Uterus (tissue), 2 donors: ENCODE results near the gene DPF3.

ENCODE experiments used
- POLR2A ChIP-seq, 2 donors: fragments of 450-650 bp; IDR thresholded peaks; one replicate each; pipeline ENCODE4 v1.6.1; 2016; ENCODE audit warnings: antibody characterized with exemption in 2 of 2, mild to moderate bottlenecking in 1 of 2, moderate library complexity in 1 of 2
- TF ChIP-seq, protein P1 (sequence below), 4 experiments: fragments of 200-600 bp in 2 of 4; fragments of 450-650 bp in 2 of 4; sonication (generic) in 2 of 4; IDR thresholded peaks; one replicate each; pipeline ENCODE4 v1.5.1; 2016 to 2019; ENCODE audit warnings: antibody characterized with exemption in 4 of 4, mild to moderate bottlenecking in 2 of 4, moderate library complexity in 1 of 4

GRCh38 chr14:72715215-72715849, 178.6 kb downstream of the DPF3 start:
- TF ChIP-seq POLR2A (IDR thresholded peaks at IDR 0.05): no peak
- TF ChIP-seq, protein P1, sequence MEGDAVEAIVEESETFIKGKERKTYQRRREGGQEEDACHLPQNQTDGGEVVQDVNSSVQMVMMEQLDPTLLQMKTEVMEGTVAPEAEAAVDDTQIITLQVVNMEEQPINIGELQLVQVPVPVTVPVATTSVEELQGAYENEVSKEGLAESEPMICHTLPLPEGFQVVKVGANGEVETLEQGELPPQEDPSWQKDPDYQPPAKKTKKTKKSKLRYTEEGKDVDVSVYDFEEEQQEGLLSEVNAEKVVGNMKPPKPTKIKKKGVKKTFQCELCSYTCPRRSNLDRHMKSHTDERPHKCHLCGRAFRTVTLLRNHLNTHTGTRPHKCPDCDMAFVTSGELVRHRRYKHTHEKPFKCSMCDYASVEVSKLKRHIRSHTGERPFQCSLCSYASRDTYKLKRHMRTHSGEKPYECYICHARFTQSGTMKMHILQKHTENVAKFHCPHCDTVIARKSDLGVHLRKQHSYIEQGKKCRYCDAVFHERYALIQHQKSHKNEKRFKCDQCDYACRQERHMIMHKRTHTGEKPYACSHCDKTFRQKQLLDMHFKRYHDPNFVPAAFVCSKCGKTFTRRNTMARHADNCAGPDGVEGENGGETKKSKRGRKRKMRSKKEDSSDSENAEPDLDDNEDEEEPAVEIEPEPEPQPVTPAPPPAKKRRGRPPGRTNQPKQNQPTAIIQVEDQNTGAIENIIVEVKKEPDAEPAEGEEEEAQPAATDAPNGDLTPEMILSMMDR (IDR thresholded peaks at IDR 0.05): no peak
